ENCODE measurements around the gene SIAH1. TPM values are rescaled to one million over a fixed set of nuclear protein-coding genes. Genes with fewer than 3 reads are reported as not detected.

Gene SIAH1
- total and polyA plus RNA-seq, 2 donors (not counting 1 experiment from before 2014, with no cell fraction given): 10.6 to 47.6 TPM

DNA sequence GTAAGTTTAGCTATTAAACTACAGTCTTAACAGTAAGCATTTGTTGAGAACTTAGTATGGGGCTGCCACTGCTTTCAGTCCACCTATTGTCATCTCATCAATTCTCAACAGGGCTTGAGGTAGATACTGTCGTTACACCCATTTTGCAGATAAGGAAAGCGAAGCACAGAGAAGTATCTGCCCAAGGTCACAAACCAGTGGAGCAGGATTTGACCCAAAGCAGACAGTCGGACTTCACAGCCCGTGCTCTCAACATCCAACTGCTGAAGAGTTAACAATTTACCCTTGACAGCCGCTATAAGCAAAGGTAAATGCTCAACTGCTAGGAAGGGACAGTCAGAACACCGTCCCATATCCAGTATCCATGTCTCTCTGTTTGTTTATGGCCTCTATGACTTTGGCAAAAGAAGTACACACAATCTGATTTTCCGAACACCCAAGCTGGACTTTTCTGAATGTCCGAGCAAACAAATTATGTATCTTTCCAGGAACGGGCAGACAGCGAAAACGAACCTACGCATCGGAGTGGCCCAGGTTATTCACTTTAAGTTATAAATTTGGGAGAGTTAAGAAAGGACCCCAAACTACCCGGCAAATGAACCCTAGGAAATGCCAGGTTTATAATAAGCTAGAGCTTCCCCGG is 1.2 kb downstream of the SIAH1 start:
- ATAC-seq (ENCODE audit: low read depth): no peak
- TF ChIP-seq, protein P1, sequence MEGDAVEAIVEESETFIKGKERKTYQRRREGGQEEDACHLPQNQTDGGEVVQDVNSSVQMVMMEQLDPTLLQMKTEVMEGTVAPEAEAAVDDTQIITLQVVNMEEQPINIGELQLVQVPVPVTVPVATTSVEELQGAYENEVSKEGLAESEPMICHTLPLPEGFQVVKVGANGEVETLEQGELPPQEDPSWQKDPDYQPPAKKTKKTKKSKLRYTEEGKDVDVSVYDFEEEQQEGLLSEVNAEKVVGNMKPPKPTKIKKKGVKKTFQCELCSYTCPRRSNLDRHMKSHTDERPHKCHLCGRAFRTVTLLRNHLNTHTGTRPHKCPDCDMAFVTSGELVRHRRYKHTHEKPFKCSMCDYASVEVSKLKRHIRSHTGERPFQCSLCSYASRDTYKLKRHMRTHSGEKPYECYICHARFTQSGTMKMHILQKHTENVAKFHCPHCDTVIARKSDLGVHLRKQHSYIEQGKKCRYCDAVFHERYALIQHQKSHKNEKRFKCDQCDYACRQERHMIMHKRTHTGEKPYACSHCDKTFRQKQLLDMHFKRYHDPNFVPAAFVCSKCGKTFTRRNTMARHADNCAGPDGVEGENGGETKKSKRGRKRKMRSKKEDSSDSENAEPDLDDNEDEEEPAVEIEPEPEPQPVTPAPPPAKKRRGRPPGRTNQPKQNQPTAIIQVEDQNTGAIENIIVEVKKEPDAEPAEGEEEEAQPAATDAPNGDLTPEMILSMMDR (IDR thresholded peaks at IDR 0.05): no peak
- no peak for TF ChIP-seq EZH2 (IDR thresholded peaks at IDR 0.05; ENCODE audit: borderline replicate concordance, insufficient read depth, low read depth, low read length, poor library complexity, severe bottlenecking)
- 5% methylated on average over 9 of the region's 15 CpGs for WGBS (ENCODE audit: insufficient coverage)
- Mint-ChIP-seq H3K27me3 (no peaks in the 10 kb centered on the region), H3K4me1 (peaks cover 39% of the 10 kb centered on the region), H3K4me3 (peak overlapping the region; percentile 93), H3K9me3 (ENCODE audit: insufficient read depth) (no peaks in the 10 kb centered on the region), H3K27ac (peak overlapping the region; percentile 89)
- peak; percentile 34 for DNase-seq
- ChIA-PET CTCF (interaction anchor here (0.7 to 1.4 kb wide), 2 partner anchors 29 to 159 kb away, joined by 3 to 6 read pairs; no protein-coding TSS in a partner anchor), POLR2A (interaction anchor here (0.5 to 2.0 kb wide), 6 partner anchors 17 to 286 kb away, joined by 3 to 7 read pairs (median 3); partner anchors contain the start of gene N4BP1)
- Histone ChIP-seq H3K4me3 (ENCODE audit: control extremely low read depth in 1 of 5, extremely low read depth in 1 of 5, insufficient read depth in 1 of 5, low read depth in 2 of 5, low read length in 4 of 5) (peak overlapping the region; percentile 49 to 95 (median 70)), H3K9me3 (ENCODE audit: control extremely low read depth in 1 of 3, control insufficient read depth in 2 of 3, insufficient read depth in 1 of 3, low read length in 2 of 3) (no peaks in the 10 kb centered on the region), H2AFZ (ENCODE audit: insufficient read depth, low read depth, low read length, poor library complexity, severe bottlenecking) (peak overlapping the region; percentile 9), H3K4me1 (ENCODE audit: control insufficient read depth in 2 of 2, insufficient read depth in 2 of 2, low read length in 2 of 2) (peaks cover 28 to 38% of the 10 kb centered on the region in 2 donors), H3K27ac (ENCODE audit: low read length in 2 of 2) (peak overlapping the region; percentile 22 to 76), H3K79me2 (ENCODE audit: control insufficient read depth, insufficient read depth, low read length) (peaks cover 56% of the 10 kb centered on the region), H3K36me3 (replicated peaks in 1 of 2; ENCODE audit: control extremely low read depth in 1 of 2, control insufficient read depth in 1 of 2, extremely low read depth in 1 of 2, insufficient read depth in 2 of 2, low read length in 1 of 2) (no peaks in the 10 kb centered on the region), H3K4me2 (replicated peaks; ENCODE audit: low read depth, low read length, poor library complexity, severe bottlenecking) (peak overlapping the region; percentile 73), H4K20me1 (ENCODE audit: control insufficient read depth, insufficient read depth, low read length, poor library complexity, severe bottlenecking) (peaks cover 45% of the 10 kb centered on the region), H3K27me3 (replicated peaks in 1 of 4; ENCODE audit: control extremely low read depth in 1 of 4, control insufficient read depth in 3 of 4, insufficient read depth in 4 of 4, low read length in 3 of 4) (no peaks in the 10 kb centered on the region), H3K9ac (ENCODE audit: low read length) (peak overlapping the region; percentile 63)
- intact Hi-C loops (cut with micrococcal nuclease): loop anchor here (1.0 kb wide), 2 partner anchors 18 to 31 kb away; no protein-coding TSS in a partner anchor

Measured in B cell (primary cell).